MM.1S (cell line): Measurements from ENCODE around the gene TRH.

Experiments used
- CTCF ChIP-seq: fragments of 300-600 bp; sonication (generic); IDR thresholded peaks from 2 replicates; pipeline ENCODE4 v1.5.1; 2016; ENCODE audit warnings: antibody characterized with exemption, low read length, mixed read lengths
- EZH2 ChIP-seq: fragments of 300-600 bp; sonication (generic); optimal IDR thresholded peaks from 2 replicates; pipeline ENCODE3; 2017; ENCODE audit warnings: low read depth, mild to moderate bottlenecking, antibody characterized with exemption, low read length, mixed read lengths
- EZH2phosphoT487 ChIP-seq: fragments of 300-600 bp; sonication (generic); IDR thresholded peaks from 2 replicates; pipeline ENCODE4 v1.6.1; 2018; ENCODE audit warnings: antibody characterized with exemption, low read length

- TF ChIP-seq CTCF (no peak), EZH2phosphoT487 (no peak), EZH2 (no peak)
Measured at GRCh38 chr3:129996073-129996472, 21.6 kb downstream of the TRH start.
